NCI-H2196 (cell line): Measurements from ENCODE around the gene CLTCL1.
A peak's percentile ranks its signal among the peaks of the same experiment; 100 is the strongest.
"Not testable (repeated sequence)": the region's sequence is repeated elsewhere in the genome, so short reads cannot be mapped to it uniquely, and the experiment has no call there.

ENCODE experiments used
- DNase-seq: peaks from one replicate; lab custom pipeline; 2025; ENCODE audit not compliant: unreplicated experiment; lab: John Stamatoyannopoulos, UW

CLTCL1 gene

DNA sequence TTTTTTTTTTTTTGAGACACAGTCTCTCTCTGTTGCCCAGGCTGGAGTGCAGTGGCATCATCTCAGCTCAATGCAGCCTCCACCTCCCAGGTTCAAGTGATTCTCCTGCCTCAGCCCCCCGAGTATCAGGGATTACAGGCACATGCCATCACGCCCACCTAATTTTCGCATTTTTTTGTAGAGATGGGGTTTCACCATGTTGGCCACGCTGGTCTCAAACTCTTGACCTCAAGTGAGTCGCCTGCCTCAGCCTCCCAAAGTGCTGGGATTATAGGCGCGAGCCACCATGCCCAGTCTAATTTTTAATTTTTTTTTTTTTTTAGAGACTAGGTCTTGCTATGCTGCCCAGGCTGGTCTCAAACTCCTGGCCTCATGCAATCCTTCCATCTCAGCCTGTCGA is 35.2 kb downstream of the CLTCL1 start:
- DNase-seq = not testable (repeated sequence)

DNA sequence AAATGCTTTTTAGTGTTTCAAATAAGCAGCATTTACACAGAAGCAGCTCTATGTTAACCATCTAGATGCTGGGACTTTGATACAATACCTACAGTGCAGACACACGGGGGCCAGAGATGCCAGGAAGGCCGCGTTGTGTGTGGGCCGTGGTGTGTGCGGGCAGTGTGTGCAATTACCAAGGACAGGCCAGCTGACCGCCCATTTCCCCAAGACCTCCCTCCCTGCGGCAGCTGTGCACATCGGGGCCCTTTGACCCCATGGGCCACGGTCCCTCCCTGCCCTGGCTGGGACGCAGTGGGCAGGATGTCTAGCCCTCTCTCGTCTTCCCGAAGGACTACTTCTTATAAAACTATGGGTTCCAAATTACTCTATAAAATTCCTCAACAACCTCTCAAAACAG is 38.4 kb downstream of the CLTCL1 start:
- DNase-seq = no peak

DNA sequence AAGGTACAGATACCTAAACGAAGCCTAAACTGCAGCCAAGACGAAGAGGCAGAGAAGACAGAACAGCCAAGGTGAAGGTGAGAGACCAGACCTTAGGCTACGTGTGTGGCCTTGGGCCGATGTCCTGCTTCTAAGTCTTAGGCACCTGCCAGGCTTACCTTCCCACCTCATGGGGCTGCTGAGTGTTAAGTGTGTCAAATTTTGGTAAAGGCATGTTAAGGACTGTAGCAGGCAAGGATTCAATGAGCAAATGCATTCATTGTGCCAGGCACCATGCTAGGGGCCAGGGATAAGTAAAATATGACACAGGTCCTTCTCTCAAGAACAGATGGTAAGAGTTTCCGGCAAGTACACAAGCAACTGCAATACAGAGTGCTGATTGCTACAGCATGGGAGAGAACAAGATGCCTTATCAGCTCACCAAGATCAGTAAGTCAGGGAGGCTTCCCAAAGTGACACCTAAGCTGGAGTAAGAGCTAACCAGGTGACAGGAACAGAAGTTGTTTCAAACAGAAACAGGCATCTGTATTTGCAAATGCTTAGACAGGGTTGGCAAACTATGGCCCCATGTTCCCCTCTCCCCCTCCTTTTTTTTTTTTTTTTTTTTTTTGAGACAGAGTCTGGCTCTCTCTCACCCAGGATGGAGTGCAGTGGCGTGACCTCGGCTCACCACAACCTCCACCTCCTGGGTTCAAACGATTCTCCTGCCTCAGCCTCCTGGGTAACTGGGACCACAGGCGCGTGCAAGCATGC is 46.7 kb downstream of the CLTCL1 start:
- DNase-seq = no peak

DNA sequence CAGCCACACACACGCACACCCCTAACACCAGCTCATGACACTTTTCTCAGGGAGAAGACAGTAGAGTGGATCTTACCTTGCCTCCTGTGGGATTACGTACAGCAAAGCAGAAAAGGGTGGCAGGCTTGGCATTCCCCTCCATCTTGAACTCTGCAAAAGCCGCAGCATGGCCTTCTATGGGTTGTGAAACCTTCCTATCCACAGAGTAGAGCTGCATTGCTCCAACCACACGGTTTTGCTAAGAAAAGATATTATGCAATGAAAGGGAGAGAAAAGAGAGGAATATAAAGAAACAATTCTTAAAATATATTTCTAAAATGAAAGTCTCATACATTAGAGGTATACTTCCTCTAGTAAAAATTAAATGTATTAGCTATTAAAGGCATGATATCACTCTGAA is 48.8 kb downstream of the CLTCL1 start:
- no peak for DNase-seq

DNA sequence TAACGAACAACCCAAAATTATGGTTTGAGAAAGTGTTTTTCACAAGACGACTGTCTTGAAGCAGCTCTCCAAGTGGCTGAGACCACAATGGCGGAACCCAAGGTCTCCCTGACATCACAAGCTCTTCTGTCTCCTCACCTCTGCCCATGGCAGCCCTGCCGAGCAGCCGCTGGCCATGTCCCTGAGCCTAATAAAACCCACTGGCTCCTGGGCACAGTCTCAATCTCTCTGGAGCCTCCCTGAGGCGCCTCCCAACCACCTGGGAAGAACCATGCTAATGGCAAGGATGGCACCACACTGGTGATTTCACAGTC is 50.0 kb downstream of the CLTCL1 start:
- no peak for DNase-seq

DNA sequence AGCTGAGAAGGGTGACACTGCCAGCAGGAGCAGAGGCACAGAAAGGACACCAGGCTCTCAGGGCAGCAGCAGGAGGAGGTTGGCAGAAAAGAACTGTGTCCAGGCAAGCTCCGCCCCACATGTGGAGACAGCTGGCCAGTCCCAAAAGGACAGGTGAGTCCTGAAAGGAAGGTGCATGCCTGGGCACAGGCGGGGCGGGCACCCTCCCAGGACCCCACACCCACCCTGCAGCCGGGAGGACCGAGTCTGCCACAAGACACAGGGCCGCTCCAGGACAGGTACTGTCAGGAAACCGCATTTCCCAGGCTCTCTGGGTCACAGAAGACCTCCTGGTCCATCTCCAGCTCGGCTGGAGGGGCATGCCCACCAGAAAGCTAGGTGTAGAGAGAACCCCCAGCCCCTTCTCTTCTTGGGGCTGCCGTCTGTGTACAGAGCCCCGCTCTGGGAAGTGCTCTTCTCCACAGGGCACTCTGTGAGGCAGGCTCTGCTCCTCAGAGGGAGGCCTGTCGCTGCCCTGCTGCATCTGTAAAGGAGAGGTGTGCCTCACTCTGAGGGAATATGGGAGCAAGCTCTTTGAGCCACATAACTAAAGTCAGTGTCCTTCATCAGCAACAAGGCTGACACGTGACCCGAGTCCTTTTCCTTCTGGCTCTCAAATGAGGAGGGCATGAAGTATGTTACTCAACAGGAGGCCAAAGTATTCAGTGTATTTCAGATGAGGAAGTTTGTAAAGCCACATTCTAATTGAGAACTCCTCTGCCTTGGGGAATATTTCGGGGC is 50.5 kb downstream of the CLTCL1 start:
- DNase-seq = no peak

DNA sequence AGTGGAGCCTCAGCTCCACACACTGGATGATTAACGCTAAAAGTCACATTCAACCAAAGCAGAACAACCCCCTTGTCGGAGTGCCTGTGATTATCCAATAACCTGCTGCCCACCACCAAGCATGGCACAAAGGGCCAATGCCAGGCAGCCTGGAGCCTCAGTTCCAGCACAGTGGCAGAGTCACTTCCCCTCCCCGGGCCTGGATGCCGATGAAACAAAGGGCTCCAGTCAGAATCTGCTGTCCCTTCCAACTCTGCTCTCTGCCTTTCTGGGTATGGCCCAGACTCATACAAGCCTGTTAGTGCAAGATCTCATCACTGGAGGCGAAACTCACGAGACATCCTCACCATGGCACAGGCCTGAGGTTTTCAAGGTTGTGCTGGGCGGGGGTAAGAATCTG is 52.1 kb downstream of the CLTCL1 start:
- no peak for DNase-seq

DNA sequence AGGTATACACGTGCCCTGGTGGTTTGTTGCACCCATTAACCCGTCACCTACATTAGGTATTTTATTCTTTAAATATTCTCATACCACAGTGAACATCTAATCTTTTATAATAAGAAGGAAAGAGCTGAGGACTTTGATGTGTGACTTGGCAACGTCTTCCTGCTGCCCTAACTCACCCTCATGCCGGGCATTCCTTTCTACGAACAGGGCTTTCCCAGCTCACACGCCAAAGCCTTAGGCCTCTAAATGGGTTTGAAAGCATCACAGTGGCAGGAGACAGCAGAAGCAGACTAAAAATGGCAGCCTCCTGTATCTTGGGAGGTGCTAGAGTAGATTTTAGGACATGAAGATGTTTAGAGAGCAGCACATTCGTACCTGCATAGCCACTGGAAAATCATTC is 52.6 kb downstream of the CLTCL1 start:
- no peak for DNase-seq

DNA sequence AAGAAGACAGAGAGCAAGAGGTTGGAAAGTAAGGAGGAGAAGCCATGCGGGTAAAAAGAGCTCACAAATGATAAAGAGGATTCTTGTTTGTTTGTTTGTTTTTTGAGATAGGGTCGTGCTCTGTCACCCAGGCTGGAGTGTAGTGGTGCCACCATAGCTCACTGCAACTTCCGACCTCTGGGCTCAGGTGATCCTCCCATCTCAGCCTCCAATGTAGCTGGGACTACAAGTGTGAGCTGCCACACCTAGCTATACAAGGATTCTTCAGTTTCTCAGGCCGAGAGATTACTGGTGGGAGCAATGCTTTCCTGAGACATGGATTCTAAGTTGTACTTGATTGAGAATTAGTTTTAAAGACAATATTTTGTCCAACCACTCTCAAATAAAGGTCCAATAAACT is 55.6 kb downstream of the CLTCL1 start:
- DNase-seq = no peak

DNA sequence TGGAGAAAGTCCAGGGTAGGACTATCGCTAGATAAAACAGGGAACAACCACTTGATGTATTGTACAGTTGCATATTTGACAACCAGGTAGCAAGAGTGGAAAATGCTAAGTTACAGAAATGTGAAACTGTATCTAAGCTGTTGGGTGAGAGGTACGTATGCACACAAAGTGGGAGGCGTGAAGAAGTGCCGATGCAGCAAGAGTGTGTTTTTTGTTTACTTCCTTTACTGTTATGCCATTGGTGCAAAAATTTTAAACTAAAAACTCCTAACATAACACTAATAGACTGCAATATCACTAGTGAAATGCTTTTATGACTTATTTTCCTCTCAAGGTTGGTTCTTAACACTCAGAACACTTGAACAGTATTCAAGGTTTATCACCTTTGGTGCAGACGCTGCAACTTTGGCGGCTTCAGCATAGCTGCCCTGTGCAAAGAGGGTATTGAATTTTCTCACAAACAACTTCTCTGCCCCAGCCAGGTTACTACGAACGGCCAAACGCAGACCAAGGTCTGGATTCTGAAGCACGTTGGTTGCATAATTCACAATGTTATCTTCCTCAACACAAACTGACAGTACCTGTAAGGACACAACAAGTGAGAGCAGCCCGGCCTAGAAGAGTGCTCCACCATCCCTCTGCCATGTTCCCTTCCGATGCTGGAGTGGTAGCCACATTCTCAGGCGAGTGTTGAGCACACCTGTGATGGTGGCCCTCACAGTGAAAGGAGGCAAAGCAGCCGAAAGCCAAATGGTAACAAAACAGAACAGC is 57.2 kb downstream of the CLTCL1 start:
- DNase-seq = no peak

DNA sequence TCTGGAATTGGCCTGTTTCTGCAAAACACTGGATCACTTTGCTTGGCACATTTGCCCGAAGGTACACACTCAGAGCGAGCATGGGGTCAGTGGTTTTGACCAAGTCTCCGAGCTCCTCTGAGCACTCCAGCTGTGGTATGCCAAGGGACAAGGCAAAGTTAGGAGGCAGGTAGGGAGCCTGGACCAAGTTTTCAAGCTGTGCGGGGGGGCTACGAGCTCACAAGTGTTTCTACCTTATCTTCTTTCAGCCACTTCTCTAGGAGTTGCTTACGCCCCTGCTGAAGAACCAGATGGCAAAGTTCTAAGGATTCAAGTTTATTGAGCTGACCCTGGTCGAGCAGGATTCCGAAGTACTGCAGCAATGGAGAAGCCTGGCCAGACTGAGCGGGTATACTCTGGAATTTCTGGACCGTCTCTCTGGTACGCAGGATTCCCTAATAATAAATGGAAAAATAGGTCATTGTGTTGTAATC is 58.3 kb downstream of the CLTCL1 start:
- no peak for DNase-seq

DNA sequence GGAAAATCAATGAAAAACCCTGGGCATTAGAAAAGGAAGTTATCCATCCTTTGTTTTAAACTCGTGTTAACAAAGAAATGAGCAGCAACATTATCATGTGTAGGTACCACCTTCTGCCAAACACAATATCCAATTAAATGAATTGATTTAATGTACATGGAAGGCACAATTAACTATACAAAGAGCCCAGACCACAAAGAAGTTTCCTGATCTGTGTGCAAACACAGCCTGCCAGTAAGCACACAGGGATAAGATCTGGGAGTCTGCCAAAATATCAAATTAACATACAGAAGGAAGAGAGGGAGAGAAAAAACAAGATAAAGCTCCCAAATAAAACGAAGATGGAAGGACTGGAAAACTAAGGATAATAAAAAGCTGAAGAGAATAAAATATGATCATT is 58.9 kb downstream of the CLTCL1 start:
- DNase-seq = peak; percentile 78

DNA sequence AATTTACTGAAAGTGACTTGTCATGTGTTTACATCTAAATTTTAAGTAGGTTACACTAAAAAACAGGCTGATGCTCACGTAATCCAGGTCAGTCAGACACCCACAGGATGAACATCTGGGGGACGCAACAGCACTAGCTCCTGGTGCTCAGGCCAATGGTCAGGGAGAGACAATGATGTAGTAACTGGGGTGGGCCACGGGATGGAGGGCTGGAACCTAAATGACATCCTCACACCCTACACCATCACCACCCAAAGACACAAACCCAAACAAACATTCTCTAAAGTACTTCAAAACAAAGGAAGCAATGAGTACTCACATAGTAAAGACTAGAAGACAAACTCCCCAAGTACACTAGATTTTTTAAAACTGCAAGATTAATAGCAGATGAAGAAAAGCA is 59.5 kb downstream of the CLTCL1 start:
- DNase-seq = no peak

DNA sequence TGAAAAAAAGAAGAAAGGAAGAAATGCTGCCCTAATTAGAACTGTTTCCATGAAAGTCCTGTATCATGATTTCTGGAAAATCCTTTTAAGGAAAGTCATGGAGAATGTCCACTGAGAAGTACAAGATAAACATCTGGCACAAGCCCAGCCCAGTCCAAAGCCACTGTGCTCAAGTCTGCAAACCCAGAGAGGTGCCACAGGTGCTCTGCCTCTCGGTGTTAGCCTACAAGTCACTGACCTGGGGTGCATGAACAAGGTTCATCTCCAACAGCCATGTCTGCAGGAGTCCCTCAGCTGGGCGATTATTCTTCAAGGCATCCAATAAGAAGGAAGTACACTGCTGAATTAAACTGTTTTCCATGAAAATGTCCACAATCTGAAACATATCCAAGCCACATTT is 61.9 kb downstream of the CLTCL1 start:
- DNase-seq = no peak

DNA sequence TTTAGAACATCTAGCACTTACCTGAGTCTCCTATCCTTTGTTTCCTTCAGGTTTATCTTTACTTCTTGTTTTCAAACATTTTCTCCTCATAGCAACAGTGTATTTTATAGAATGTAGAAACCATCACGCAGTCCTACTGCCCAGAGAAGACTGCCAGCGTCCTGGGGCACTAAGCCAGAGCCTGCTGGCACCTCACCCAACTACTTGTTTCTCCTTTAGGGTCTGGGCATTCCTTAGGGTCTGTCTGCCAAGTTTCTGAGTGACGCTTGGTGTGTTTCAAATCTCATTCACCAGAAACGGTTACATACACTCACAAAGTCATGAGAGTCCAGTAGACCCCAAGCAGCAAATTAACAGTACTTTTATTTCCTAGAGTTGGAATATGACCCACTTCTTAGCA is 63.3 kb downstream of the CLTCL1 start:
- DNase-seq = no peak

DNA sequence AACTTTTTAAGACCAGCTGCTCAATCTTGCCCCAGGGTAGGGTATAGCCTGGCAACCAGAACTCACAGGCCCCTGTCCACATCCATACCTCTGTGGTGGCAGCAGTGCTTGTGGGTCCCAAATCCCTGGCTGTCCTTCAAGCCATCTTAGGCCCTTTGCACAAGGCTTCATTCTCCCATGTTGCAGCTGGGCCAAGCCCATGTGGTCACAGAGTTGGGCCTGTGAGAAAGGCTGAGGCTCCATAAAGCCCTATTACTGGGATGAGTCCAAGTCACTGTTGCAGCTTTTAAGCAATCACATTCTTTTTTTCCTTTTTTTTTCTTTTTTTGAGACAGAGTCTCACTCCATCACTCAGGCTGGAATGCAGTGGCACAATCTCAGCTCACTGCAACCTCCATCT is 65.1 kb downstream of the CLTCL1 start:
- no peak for DNase-seq

DNA sequence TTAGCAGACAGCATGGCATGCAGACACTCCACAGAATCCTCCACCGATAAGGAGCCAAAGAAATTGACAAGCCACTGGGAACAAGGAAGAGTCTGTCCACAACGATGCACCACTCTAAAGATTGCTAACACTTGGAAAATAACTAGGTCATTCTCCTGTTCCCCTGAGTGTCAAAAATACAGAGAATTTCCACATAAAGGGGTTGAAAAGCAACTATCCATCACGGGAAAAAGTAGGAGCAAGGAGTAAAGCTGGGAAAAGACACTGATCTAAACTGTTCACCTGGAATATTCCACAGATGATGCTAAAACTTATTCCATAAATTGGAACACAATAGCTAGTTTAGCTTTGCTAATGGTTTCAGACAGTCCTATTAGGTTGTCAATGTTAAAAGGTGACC is 66.0 kb downstream of the CLTCL1 start:
- DNase-seq = no peak

DNA sequence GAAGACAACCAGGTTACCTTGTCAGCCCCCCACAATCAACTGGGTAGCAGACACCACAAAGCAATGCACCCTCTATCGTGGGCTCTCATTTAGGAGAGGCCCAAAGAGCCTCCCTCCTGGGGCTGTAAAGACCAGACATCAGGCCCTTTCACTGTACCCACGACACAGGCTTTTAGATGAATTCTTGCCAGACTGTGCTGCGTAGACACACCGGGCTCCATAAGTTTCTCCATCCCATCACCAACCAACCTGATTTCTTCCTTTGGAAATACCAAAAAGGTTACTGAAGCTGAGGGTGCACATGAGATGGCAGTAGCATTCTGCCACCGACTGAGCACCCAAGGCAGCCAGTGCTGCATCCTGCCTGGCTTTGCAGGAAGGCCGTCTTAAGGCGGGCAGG is 66.5 kb downstream of the CLTCL1 start:
- DNase-seq = no peak

DNA sequence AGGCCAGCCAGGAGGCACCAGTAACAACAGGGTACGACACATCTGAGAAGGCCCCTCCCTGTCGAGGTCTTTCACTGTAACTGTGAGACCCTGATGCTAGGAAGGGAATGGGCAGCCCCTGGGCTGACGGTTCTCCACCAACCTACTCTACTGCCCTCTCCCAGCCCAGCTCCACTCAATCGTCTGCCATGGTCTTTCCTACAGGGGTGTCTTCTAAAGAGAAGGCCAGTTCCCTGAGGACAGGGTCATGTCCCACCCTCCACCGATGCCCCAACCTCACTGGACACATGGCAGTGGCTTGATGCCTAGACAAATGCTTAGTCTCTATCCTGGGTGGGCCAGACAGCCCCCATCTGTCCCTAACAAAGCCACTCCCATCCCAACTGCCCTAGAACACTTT is 67.0 kb downstream of the CLTCL1 start:
- DNase-seq = no peak

DNA sequence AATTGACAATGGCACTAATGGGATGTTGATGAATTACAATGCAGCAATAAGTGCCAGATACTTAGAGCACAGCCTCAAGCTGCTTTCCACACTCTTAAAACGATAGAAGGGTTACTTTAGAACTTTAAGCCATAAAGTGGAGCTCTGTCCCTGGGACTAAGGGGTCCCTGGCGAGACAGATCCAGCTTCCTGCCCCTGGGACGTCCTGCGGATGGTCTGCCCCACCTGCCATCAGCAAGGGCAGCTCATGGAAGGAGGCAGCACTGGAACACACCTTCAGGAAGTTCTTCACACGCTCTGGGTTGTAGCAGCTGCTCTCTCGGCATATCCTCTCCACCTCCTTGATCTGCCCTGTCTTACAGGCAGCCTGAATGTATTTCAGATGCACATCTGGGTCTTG is 67.9 kb downstream of the CLTCL1 start:
- DNase-seq = no peak

DNA sequence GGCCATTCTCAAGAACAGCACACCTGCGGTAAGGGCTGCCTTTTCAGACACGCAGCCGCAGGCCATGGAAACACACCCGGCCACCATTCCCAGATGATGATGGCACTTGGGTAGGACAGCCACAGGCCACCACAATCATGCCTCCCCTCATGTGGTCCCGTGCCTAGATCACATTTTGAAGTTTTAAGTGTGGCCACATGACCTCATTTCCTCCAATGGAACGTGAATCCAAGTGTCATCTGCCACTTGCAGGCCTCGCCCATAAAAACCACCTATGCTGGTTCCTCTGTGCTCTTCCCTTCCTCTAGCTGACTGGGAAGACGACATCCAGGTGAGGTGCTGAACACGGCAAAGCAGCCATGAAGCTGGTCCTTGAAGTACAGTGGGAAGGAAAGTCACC is 68.4 kb downstream of the CLTCL1 start:
- no peak for DNase-seq
